ENCODE results near the gene SART1. TPM values are rescaled to one million over a fixed set of nuclear protein-coding genes. Genes with fewer than 3 reads are reported as not detected.

The SART1 gene
- polyA plus RNA-seq, 1 donor from 2014 or later: 34.9 TPM

GRCh38 chr11:65997286-65997685, 35.8 kb downstream of the SART1 start:
- no peak overlapping the region for H3K4me3 ChIP-seq (ENCODE audit: low read length)
- no peaks in the 10 kb centered on the region for H3K27me3 ChIP-seq (ENCODE audit: insufficient read depth, low read depth, low read length)
- no peak for TF ChIP-seq RAD21 (conservative IDR thresholded peaks at IDR 0.05)
- no peak for TF ChIP-seq SMC3 (conservative IDR thresholded peaks at IDR 0.05; ENCODE audit: poor library complexity)
- no peak for TF ChIP-seq MXI1 (conservative IDR thresholded peaks at IDR 0.05; ENCODE audit: poor library complexity, severe bottlenecking)
- H3K36me3 ChIP-seq (ENCODE audit: insufficient read depth, low read length): no peaks in the 10 kb centered on the region
- H3K4me2 ChIP-seq (ENCODE audit: low read length): no peak overlapping the region
- no peaks in the 10 kb centered on the region for H3K9me2 ChIP-seq (ENCODE audit: insufficient read depth, low read length)
- H3K27ac ChIP-seq (ENCODE audit: low read length): no peak overlapping the region
- H3K9ac ChIP-seq (ENCODE audit: low read length): no peak overlapping the region
- H3K9me3 ChIP-seq (ENCODE audit: low read length): no peaks in the 10 kb centered on the region
- no peaks in the 10 kb centered on the region for H3F3A ChIP-seq (ENCODE audit: insufficient read depth, low read length, poor library complexity, severe bottlenecking)
- no peaks in the 10 kb centered on the region for H4K20me1 ChIP-seq (ENCODE audit: insufficient read depth)
- H3K79me2 ChIP-seq (replicated peaks; ENCODE audit: insufficient read depth, low read length): peaks cover 15% of the 10 kb centered on the region
- no peak overlapping the region for H2AFZ ChIP-seq (ENCODE audit: low read depth, low read length)

GRCh38 chr11:66001942-66002647, 40.6 kb downstream of the SART1 start, which contains the start of the genes BANF1 and EIF1AD:
Gene BANF1, plus strand, starts transcription at chr11:66002503. Its CDS starts 748 bp downstream, at chr11:66003251.
Gene EIF1AD, minus strand, starts transcription at chr11:66002157. Its CDS starts 1,768 bp downstream, at chr11:66000389.
- Histone ChIP-seq H3K36me3 (ENCODE audit: insufficient read depth, low read length) (no peaks in the 10 kb centered on the region), H3K4me3 (ENCODE audit: low read length) (peak within 1 kb of the TSS; percentile 87), H3K27me3 (ENCODE audit: insufficient read depth, low read depth, low read length) (no peaks in the 10 kb centered on the region), H3K9me2 (ENCODE audit: insufficient read depth, low read length) (no peaks in the 10 kb centered on the region), H3F3A (ENCODE audit: insufficient read depth, low read length, poor library complexity, severe bottlenecking) (no peaks in the 10 kb centered on the region), H3K79me2 (replicated peaks; ENCODE audit: insufficient read depth, low read length) (peaks cover 24% of the 10 kb centered on the region), H3K4me2 (ENCODE audit: low read length) (peak within 1 kb of the TSS; percentile 65), H3K27ac (ENCODE audit: low read length) (peak within 1 kb of the TSS; percentile 86), H4K20me1 (ENCODE audit: insufficient read depth) (no peaks in the 10 kb centered on the region), H3K9ac (ENCODE audit: low read length) (peak within 1 kb of the TSS; percentile 79), H3K9me3 (ENCODE audit: low read length) (no peaks in the 10 kb centered on the region), H2AFZ (ENCODE audit: low read depth, low read length) (peak within 1 kb of the TSS; percentile 74)
- TF ChIP-seq EZH2 (IDR thresholded peaks at IDR 0.05; ENCODE audit: borderline replicate concordance, insufficient read depth, low read length, poor library complexity, severe bottlenecking) (no peak), CTCF (IDR thresholded peaks at IDR 0.05; ENCODE audit: poor library complexity, severe bottlenecking) (peak; percentile 16), EP300 (conservative IDR thresholded peaks at IDR 0.05; ENCODE audit: poor library complexity, severe bottlenecking) (peak; percentile 55), MXI1 (conservative IDR thresholded peaks at IDR 0.05; ENCODE audit: poor library complexity, severe bottlenecking) (peak; percentile 92), TAF1 (IDR thresholded peaks at IDR 0.05; ENCODE audit: low read depth) (peak; percentile 86), POLR2AphosphoS5 (IDR thresholded peaks at IDR 0.05) (peak; percentile 80), RAD21 (conservative IDR thresholded peaks at IDR 0.05) (peak; percentile 24), SMC3 (conservative IDR thresholded peaks at IDR 0.05; ENCODE audit: poor library complexity) (no peak)
- TF ChIP-seq, protein P1, sequence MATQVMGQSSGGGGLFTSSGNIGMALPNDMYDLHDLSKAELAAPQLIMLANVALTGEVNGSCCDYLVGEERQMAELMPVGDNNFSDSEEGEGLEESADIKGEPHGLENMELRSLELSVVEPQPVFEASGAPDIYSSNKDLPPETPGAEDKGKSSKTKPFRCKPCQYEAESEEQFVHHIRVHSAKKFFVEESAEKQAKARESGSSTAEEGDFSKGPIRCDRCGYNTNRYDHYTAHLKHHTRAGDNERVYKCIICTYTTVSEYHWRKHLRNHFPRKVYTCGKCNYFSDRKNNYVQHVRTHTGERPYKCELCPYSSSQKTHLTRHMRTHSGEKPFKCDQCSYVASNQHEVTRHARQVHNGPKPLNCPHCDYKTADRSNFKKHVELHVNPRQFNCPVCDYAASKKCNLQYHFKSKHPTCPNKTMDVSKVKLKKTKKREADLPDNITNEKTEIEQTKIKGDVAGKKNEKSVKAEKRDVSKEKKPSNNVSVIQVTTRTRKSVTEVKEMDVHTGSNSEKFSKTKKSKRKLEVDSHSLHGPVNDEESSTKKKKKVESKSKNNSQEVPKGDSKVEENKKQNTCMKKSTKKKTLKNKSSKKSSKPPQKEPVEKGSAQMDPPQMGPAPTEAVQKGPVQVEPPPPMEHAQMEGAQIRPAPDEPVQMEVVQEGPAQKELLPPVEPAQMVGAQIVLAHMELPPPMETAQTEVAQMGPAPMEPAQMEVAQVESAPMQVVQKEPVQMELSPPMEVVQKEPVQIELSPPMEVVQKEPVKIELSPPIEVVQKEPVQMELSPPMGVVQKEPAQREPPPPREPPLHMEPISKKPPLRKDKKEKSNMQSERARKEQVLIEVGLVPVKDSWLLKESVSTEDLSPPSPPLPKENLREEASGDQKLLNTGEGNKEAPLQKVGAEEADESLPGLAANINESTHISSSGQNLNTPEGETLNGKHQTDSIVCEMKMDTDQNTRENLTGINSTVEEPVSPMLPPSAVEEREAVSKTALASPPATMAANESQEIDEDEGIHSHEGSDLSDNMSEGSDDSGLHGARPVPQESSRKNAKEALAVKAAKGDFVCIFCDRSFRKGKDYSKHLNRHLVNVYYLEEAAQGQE (IDR thresholded peaks at IDR 0.05; ENCODE audit: borderline replicate concordance): peak; percentile 88
